ENCODE data around the gene CYP4V2. TPM values are rescaled to one million over a fixed set of nuclear protein-coding genes. Genes with fewer than 3 reads are reported as not detected.

CYP4V2 gene
- total and polyA plus RNA-seq, 3 experiments from 2014 or later = 10.9 to 30.1 (median 11.8) TPM

DNA sequence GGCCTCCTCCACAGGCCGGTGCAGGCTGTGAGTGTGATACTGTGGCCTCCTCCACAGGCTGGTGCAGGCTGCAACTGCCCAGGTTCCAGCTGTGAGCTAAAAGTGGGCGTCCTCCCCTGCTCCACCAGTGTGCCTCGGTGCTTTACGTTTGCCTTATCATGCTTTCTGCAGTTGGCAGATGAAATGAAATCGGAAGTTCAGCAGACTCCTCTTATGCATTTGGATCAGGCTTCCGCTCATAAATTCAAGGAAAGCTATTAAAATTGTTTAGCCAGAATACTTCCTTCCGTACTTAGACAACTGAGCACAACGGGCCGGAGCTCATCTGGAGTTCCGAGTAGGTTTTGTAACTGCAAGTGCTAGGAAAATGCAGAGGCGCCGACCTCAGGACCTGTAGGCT is 12.0 kb downstream of the CYP4V2 start:
- no peaks in the 10 kb centered on the region for H3K27me3 Mint-ChIP-seq
- POLR2A ChIA-PET = interaction anchor here (1.2 kb wide), 1 partner anchor 12 kb away, joined by 3 read pairs; the partner anchor contains the start of gene CYP4V2
- H3K27ac Mint-ChIP-seq = peak overlapping the region in 6 of 8 donors; percentile 3 to 81 (median 45)
- no peaks in the 10 kb centered on the region for H3K9me3 ChIP-seq (ENCODE audit: low read length)
- no peak overlapping the region for H3K27ac ChIP-seq (ENCODE audit: low read depth, low read length)
- no peaks in the 10 kb centered on the region for H3K27me3 ChIP-seq (ENCODE audit: insufficient read depth, low read length, poor library complexity, severe bottlenecking)
- no peaks in the 10 kb centered on the region for H3K36me3 ChIP-seq (ENCODE audit: insufficient read depth, low read length)
- H3K4me1 Mint-ChIP-seq = peaks cover 11 to 22% (median 20%) of the 10 kb centered on the region in 3 donors
- DNase-seq = peak in 2 of 5 donors; percentile 3 to 29
- CTCF ChIA-PET = interaction anchor here (1.1 kb wide), 1 partner anchor 12 kb away, joined by 4 read pairs; the partner anchor contains the start of gene CYP4V2
- H3K36me3 Mint-ChIP-seq = peaks cover 0 to 7% (median 0%) of the 10 kb centered on the region in 3 donors
- H3K4me3 ChIP-seq (ENCODE audit: low read length) = no peak overlapping the region
- H3K4me1 ChIP-seq (ENCODE audit: insufficient read depth, low read length) = peaks cover 6% of the 10 kb centered on the region
- no peaks in the 10 kb centered on the region for H3K9me3 Mint-ChIP-seq
- peak overlapping the region in 4 of 7 donors; percentile 14 to 80 (median 40) for H3K4me3 Mint-ChIP-seq

DNA sequence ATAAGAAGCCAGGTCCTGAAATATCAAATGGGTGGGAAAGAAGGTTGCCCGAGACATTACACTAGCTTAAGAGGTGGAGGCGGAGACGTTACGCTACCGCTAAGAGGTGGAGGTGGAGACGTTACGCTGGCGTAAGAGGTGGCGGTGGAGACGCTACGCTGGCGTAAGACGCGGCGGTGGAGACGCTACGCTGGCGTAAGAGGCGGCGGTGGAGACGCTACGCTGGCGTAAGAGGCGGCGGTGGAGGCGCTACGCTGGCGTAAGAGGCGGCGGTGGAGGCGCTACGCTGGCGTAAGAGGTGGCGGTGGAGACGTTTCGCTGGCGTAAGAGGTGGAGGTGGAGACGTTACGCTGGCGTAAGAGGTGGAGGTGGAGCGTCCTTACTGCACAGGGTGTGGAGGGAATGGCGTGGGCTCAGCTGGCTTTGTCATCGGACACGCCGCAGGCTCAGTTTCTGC is 12.8 kb downstream of the CYP4V2 start:
- DNase-seq = peak in 3 of 5 donors; percentile 67 to 80 (median 79)
- ChIA-PET POLR2A (interaction anchor here (1.2 kb wide), 1 partner anchor 12 kb away, joined by 3 read pairs; the partner anchor contains the start of gene CYP4V2), CTCF (interaction anchor here (1.1 kb wide), 1 partner anchor 13 kb away, joined by 4 read pairs; the partner anchor contains the start of gene CYP4V2)
- Mint-ChIP-seq H3K27me3 (no peaks in the 10 kb centered on the region), H3K9me3 (no peaks in the 10 kb centered on the region), H3K36me3 (peaks cover 5 to 14% (median 7%) of the 10 kb centered on the region in 3 donors), H3K27ac (peak overlapping the region in 7 of 8 donors; percentile 3 to 94 (median 69)), H3K4me3 (peak overlapping the region; percentile 34 to 85 (median 67)), H3K4me1 (peaks cover 11 to 22% (median 20%) of the 10 kb centered on the region in 3 donors)
- Histone ChIP-seq H3K4me3 (ENCODE audit: low read length) (peak overlapping the region; percentile 25), H3K4me1 (ENCODE audit: insufficient read depth, low read length) (peaks cover 6% of the 10 kb centered on the region), H3K27ac (ENCODE audit: low read depth, low read length) (no peak overlapping the region), H3K36me3 (ENCODE audit: insufficient read depth, low read length) (peaks cover 3% of the 10 kb centered on the region), H3K27me3 (ENCODE audit: insufficient read depth, low read length, poor library complexity, severe bottlenecking) (no peaks in the 10 kb centered on the region), H3K9me3 (ENCODE audit: low read length) (no peaks in the 10 kb centered on the region)

DNA sequence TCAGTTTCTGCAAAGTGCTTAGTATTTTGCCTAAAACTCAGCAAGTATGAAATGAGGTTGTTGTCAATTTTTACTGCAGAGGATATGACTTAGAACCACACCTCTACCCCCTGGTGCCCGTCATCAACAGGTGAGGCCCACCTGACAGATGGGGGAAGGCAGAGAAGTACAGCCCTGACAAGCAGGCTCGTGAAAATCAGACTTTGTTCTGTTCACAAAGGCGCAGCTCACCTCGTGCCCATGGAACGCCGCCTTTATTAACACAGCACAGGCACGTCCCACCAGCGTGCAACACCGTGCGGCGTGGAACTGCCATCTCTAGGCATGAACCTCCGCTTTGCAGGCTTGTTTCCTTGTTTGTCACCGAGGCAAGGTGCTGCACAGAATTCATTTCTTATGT is 13.3 kb downstream of the CYP4V2 start:
- H3K36me3 ChIP-seq (ENCODE audit: insufficient read depth, low read length) = peaks cover 8% of the 10 kb centered on the region
- H3K4me1 Mint-ChIP-seq = peaks cover 11 to 22% (median 15%) of the 10 kb centered on the region in 3 donors
- peak overlapping the region; percentile 34 to 85 (median 67) for H3K4me3 Mint-ChIP-seq
- no peak overlapping the region for H3K27ac ChIP-seq (ENCODE audit: low read depth, low read length)
- peak overlapping the region in 6 of 8 donors; percentile 3 to 94 (median 80) for H3K27ac Mint-ChIP-seq
- peaks cover 0 to 2% (median 0%) of the 10 kb centered on the region in 5 donors for H3K9me3 Mint-ChIP-seq
- no peak for DNase-seq
- POLR2A ChIA-PET = no interaction called here
- no peaks in the 10 kb centered on the region for H3K27me3 Mint-ChIP-seq
- H3K4me1 ChIP-seq (ENCODE audit: insufficient read depth, low read length) = peaks cover 6% of the 10 kb centered on the region
- H3K27me3 ChIP-seq (ENCODE audit: insufficient read depth, low read length, poor library complexity, severe bottlenecking) = no peaks in the 10 kb centered on the region
- peaks cover 9 to 18% (median 13%) of the 10 kb centered on the region in 3 donors for H3K36me3 Mint-ChIP-seq
- H3K4me3 ChIP-seq (ENCODE audit: low read length) = peak overlapping the region; percentile 25
- no peaks in the 10 kb centered on the region for H3K9me3 ChIP-seq (ENCODE audit: low read length)
- CTCF ChIA-PET = no interaction called here

DNA sequence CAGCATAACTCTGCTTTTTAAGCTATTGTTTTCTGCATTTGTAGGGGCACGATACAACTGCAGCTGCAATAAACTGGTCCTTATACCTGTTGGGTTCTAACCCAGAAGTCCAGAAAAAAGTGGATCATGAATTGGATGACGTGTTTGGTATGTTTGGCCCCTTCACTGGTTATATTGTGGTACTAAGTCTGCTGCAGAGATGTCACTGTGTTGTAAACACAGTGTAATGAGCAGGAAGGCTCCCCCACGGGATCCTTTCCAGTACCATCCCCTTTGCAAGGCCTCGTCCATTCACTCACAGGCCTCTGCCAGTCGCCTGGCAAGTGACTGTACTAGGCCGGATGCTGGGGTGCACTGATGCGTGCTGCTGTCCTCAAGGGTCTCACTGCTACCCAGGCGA is 13.8 kb downstream of the CYP4V2 start:
- Histone ChIP-seq H3K9me3 (ENCODE audit: low read length) (no peaks in the 10 kb centered on the region), H3K4me3 (ENCODE audit: low read length) (peak overlapping the region; percentile 25), H3K27ac (ENCODE audit: low read depth, low read length) (no peak overlapping the region), H3K4me1 (ENCODE audit: insufficient read depth, low read length) (peaks cover 6% of the 10 kb centered on the region), H3K27me3 (ENCODE audit: insufficient read depth, low read length, poor library complexity, severe bottlenecking) (no peaks in the 10 kb centered on the region), H3K36me3 (ENCODE audit: insufficient read depth, low read length) (peaks cover 11% of the 10 kb centered on the region)
- no peak overlapping the region for H3K4me3 Mint-ChIP-seq
- ChIA-PET POLR2A (no interaction called here), CTCF (no interaction called here)
- peak overlapping the region in 1 of 8 donors; percentile 94 for H3K27ac Mint-ChIP-seq
- H3K36me3 Mint-ChIP-seq = peaks cover 10 to 22% (median 16%) of the 10 kb centered on the region in 3 donors
- peaks cover 11 to 22% (median 14%) of the 10 kb centered on the region in 3 donors for H3K4me1 Mint-ChIP-seq
- no peaks in the 10 kb centered on the region for H3K27me3 Mint-ChIP-seq
- no peak for DNase-seq
- H3K9me3 Mint-ChIP-seq = peaks cover 0 to 2% (median 0%) of the 10 kb centered on the region in 5 donors

DNA sequence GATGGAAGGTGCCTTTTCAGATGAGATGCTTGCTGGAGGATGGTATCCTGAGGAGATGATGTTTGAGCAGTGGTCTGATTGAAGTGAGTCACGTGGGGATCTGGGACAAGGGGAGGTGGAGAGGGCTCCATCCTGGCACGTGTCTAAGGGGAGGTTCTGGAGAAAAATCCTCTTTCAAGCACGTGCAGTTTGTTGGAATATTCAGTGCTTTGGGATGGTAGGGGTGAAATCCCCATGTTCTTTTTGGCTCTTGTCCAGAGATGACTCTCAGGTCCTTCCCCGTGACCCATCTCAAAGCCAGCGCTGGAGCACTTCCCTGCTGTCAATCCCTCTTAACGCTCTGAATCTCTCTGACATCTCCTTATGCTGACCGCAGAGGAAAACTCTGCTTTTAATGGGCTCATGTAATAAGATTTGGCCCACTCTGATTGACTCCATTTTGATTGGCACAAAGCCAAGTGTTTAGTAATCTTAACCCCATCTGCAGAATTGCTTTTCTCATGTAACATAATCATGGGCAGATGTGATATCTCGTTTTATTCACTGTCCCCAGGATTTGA is 25.2 kb downstream of the CYP4V2 start:
- Mint-ChIP-seq H3K36me3 (peaks cover 4 to 15% (median 11%) of the 10 kb centered on the region in 3 donors), H3K9me3 (peaks cover 0 to 3% (median 0%) of the 10 kb centered on the region in 5 donors), H3K27ac (no peak overlapping the region), H3K27me3 (peaks cover 0 to 4% of the 10 kb centered on the region in 2 donors), H3K4me3 (peak overlapping the region in 1 of 7 donors; percentile 24), H3K4me1 (no peaks in the 10 kb centered on the region)
- no peaks in the 10 kb centered on the region for H3K27me3 ChIP-seq (ENCODE audit: insufficient read depth, low read length, poor library complexity, severe bottlenecking)
- ChIA-PET CTCF (no interaction called here), POLR2A (no interaction called here)
- no peaks in the 10 kb centered on the region for H3K4me1 ChIP-seq (ENCODE audit: insufficient read depth, low read length)
- no peak overlapping the region for H3K4me3 ChIP-seq (ENCODE audit: low read length)
- no peak for DNase-seq
- no peaks in the 10 kb centered on the region for H3K9me3 ChIP-seq (ENCODE audit: low read length)
- no peaks in the 10 kb centered on the region for H3K36me3 ChIP-seq (ENCODE audit: insufficient read depth, low read length)
- H3K27ac ChIP-seq (ENCODE audit: low read depth, low read length) = no peak overlapping the region

DNA sequence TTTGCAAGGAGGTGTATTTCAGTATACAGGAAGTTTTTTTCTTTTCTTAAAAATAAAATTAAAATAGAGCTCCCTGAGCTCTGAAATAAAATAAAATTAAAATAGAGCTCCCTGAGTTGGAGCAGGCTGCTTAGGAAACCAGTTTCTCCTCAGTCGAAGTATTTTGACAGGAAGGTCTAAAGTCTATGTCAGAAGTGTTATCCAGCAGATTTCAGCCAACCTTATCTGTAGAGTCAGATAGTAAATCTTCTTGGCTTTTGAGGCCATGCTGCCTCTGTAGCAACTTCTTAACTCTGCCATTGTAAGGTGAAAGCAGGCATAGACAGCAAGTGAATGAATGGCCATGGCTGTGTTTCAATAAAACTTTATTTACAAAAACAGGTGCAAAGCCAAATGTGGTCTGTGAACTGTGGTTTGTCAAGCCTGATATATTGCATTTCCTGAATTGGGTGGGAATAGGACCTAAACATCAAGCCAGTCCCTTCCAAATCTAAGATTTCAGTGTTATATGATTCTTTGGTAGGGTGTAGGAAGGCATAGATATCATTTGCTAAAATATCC is 26.4 kb downstream of the CYP4V2 start:
- H3K36me3 Mint-ChIP-seq = peaks cover 0 to 8% (median 4%) of the 10 kb centered on the region in 3 donors
- H3K36me3 ChIP-seq (ENCODE audit: insufficient read depth, low read length) = no peaks in the 10 kb centered on the region
- peaks cover under 1 to 4% of the 10 kb centered on the region in 2 donors for H3K27me3 Mint-ChIP-seq
- no peaks in the 10 kb centered on the region for H3K4me1 ChIP-seq (ENCODE audit: insufficient read depth, low read length)
- H3K27ac Mint-ChIP-seq = no peak overlapping the region
- H3K4me1 Mint-ChIP-seq = no peaks in the 10 kb centered on the region
- H3K4me3 Mint-ChIP-seq = no peak overlapping the region
- H3K27ac ChIP-seq (ENCODE audit: low read depth, low read length) = no peak overlapping the region
- ChIA-PET CTCF (no interaction called here), POLR2A (no interaction called here)
- no peak for DNase-seq
- peaks cover 0 to 3% (median under 1%) of the 10 kb centered on the region in 5 donors for H3K9me3 Mint-ChIP-seq
- no peaks in the 10 kb centered on the region for H3K27me3 ChIP-seq (ENCODE audit: insufficient read depth, low read length, poor library complexity, severe bottlenecking)
- no peaks in the 10 kb centered on the region for H3K9me3 ChIP-seq (ENCODE audit: low read length)
- H3K4me3 ChIP-seq (ENCODE audit: low read length) = no peak overlapping the region

DNA sequence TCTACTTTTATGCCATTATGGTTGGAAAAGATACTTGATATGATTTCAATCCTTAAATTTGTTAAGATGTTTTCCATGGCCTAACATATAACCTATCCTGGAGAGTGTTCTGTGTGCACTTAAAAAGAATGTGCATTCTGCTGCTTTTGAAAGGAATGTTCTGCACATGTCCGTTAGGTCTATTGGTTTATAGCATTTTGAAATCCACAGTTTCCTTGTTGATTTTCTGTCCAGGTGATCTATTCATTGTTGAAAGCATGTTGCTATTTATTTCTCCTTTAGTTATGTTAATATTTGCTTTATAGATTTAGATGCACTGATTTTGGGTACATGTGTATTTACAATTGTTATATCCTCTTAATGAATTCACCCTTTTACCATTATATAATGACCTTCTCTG is 30.3 kb downstream of the CYP4V2 start:
- H3K4me1 ChIP-seq (ENCODE audit: insufficient read depth, low read length) = no peaks in the 10 kb centered on the region
- ChIA-PET CTCF (no interaction called here), POLR2A (no interaction called here)
- H3K4me3 ChIP-seq (ENCODE audit: low read length) = no peak overlapping the region
- no peaks in the 10 kb centered on the region for H3K4me1 Mint-ChIP-seq
- peaks cover 5 to 31% (median 27%) of the 10 kb centered on the region in 5 donors for H3K9me3 Mint-ChIP-seq
- no peaks in the 10 kb centered on the region for H3K27me3 ChIP-seq (ENCODE audit: insufficient read depth, low read length, poor library complexity, severe bottlenecking)
- H3K27ac ChIP-seq (ENCODE audit: low read depth, low read length) = no peak overlapping the region
- peaks cover 8% of the 10 kb centered on the region in 2 donors for H3K27me3 Mint-ChIP-seq
- DNase-seq = no peak
- H3K27ac Mint-ChIP-seq = no peak overlapping the region
- no peaks in the 10 kb centered on the region for H3K36me3 ChIP-seq (ENCODE audit: insufficient read depth, low read length)
- H3K36me3 Mint-ChIP-seq = peaks cover 10 to 31% (median 18%) of the 10 kb centered on the region in 3 donors
- H3K9me3 ChIP-seq (ENCODE audit: low read length) = peaks cover 4% of the 10 kb centered on the region
- H3K4me3 Mint-ChIP-seq = no peak overlapping the region

DNA sequence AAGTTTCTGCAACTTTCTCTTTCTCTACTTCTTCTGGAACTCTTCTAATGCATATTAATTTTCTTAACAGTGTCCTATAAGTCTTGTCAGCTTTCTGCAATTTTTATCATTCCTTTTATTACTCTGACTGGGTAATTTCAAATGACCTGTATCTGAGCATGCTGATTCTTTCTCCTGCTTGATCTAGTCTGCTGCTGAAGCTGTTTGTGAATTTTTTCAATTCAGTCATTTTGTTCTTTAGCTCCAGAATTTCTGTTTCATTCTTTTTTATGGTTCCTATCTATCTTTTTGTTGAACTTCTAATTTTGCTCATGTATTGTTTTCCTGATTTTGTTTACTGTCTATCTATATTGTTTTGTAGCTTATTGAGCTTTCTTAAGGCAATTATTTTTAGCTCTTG is 34.5 kb downstream of the CYP4V2 start:
- H3K36me3 ChIP-seq (ENCODE audit: insufficient read depth, low read length) = no peaks in the 10 kb centered on the region
- H3K27ac ChIP-seq (ENCODE audit: low read depth, low read length) = no peak overlapping the region
- H3K27me3 ChIP-seq (ENCODE audit: insufficient read depth, low read length, poor library complexity, severe bottlenecking) = no peaks in the 10 kb centered on the region
- Mint-ChIP-seq H3K27ac (no peak overlapping the region), H3K9me3 (peaks cover 8 to 36% (median 31%) of the 10 kb centered on the region in 5 donors), H3K36me3 (peaks cover 10 to 42% (median 20%) of the 10 kb centered on the region in 3 donors), H3K4me1 (no peaks in the 10 kb centered on the region), H3K27me3 (peaks cover 6 to 11% of the 10 kb centered on the region in 2 donors), H3K4me3 (no peak overlapping the region)
- CTCF ChIA-PET = interaction anchor here (0.7 kb wide), 1 partner anchor 12 kb away, joined by 3 read pairs; no protein-coding TSS in a partner anchor
- no peaks in the 10 kb centered on the region for H3K4me1 ChIP-seq (ENCODE audit: insufficient read depth, low read length)
- no peak overlapping the region for H3K4me3 ChIP-seq (ENCODE audit: low read length)
- POLR2A ChIA-PET = no interaction called here
- H3K9me3 ChIP-seq (ENCODE audit: low read length) = peaks cover 4% of the 10 kb centered on the region
- no peak for DNase-seq
